GM23248 (cell line): Measurements from ENCODE around the gene WWOX.

Experiments
- EZH2 ChIP-seq: fragments of 200-600 bp; sonication (generic); IDR thresholded peaks from 2 replicates; pipeline ENCODE4 v1.6.1; 2018; ENCODE audit warnings: antibody characterized with exemption, mild to moderate bottlenecking; ENCODE audit not compliant: insufficient read depth, poor library complexity, severe bottlenecking
- EZH2phosphoT487 ChIP-seq: fragments of 200-600 bp; sonication (generic); IDR thresholded peaks from 2 replicates; pipeline ENCODE4 v1.6.1; 2018; ENCODE audit warnings: antibody characterized with exemption, moderate library complexity, mild to moderate bottlenecking, low read depth; ENCODE audit not compliant: insufficient read depth

DNA sequence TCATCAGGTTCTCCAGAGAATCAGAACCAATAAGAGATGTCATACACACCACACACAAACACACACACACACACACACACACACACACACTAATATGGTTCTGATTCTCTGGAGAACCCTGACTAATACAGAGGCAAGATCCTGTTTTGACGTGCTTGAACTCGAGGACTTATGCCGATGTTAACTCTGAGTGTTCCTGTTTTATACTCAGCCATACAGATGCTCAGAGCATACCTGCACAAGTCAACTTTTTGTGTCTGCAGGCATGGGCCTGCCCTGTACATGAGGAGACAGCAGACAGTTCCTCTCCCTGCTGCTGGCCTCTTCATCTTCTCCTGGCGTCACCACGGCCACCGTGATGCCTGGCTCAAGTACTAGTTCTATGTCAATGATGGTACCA is 635.9 kb downstream of the WWOX start:
- TF ChIP-seq EZH2 (no peak), EZH2phosphoT487 (no peak)
